Measurements from ENCODE around the gene LRMDA. TPM values are rescaled to one million over a fixed set of nuclear protein-coding genes. Genes with fewer than 3 reads are reported as not detected.

Gene LRMDA
- total and polyA plus RNA-seq, 2 of the 8 experiments (the other 6 are each of a cell fraction or from before 2014, with no cell fraction given), result 0.86 to 2.8 TPM

GRCh38 chr10:76038696-76039095 is 607.3 kb downstream of the LRMDA start (continued):
- TF ChIP-seq CHD7 (IDR thresholded peaks at IDR 0.05; ENCODE audit: insufficient replicate concordance, low read length) (no peak), POLR2A (IDR thresholded peaks at IDR 0.05; ENCODE audit: control extremely low read depth in 1 of 2, low read depth in 2 of 2, low read length in 2 of 2) (no peak), RFX5 (IDR thresholded peaks at IDR 0.05; ENCODE audit: borderline replicate concordance, low read depth, low read length) (no peak), RNF2 (IDR thresholded peaks at IDR 0.05; ENCODE audit: borderline replicate concordance, low read depth, low read length, missing control alignments, poor library complexity, severe bottlenecking) (no peak), HDAC2 (IDR thresholded peaks at IDR 0.05; ENCODE audit: borderline replicate concordance in 1 of 2, low read depth in 2 of 2, low read length in 2 of 2) (no peak), SIX5 (IDR thresholded peaks at IDR 0.05; ENCODE audit: low read depth, low read length) (no peak), KDM4A (IDR thresholded peaks at IDR 0.05; ENCODE audit: low read depth, low read length, severe bottlenecking) (no peak)
